IPS-18a (cell line): Measurements from ENCODE around the gene ARL8A.
"Not testable (repeated sequence)": the region's sequence is repeated elsewhere in the genome, so short reads cannot be mapped to it uniquely, and the experiment has no call there.

Experiments
- H3K27ac ChIP-seq: one replicate; pipeline ENCODE4 v1.5.1; 2013; ENCODE audit warnings: low read length
- H3K27me3 ChIP-seq: one replicate; pipeline ENCODE4 v1.6.1; 2013; ENCODE audit warnings: mild to moderate bottlenecking, low read length; ENCODE audit not compliant: control insufficient read depth, insufficient read depth
- H3K36me3 ChIP-seq: one replicate; pipeline ENCODE4 v1.6.1; 2013; ENCODE audit warnings: low read depth, low read length; ENCODE audit not compliant: control insufficient read depth
- H3K4me1 ChIP-seq: one replicate; pipeline ENCODE4 v1.6.1; 2013; ENCODE audit warnings: low read depth, low read length; ENCODE audit not compliant: control insufficient read depth
- H3K4me3 ChIP-seq: one replicate; pipeline ENCODE4 v1.5.1; 2013; ENCODE audit warnings: low read length
- H3K9ac ChIP-seq: one replicate; pipeline ENCODE4 v1.6.1; 2013; ENCODE audit warnings: mild to moderate bottlenecking, low read length, moderate library complexity
- H3K9me3 ChIP-seq: one replicate; pipeline ENCODE4 v1.6.1; 2013; ENCODE audit warnings: low read depth, low read length; ENCODE audit not compliant: control insufficient read depth

Gene ARL8A

GRCh38 chr1:202168861-202169260, 24.3 kb upstream of the ARL8A start:
- Histone ChIP-seq H3K9ac (no peak overlapping the region), H3K9me3 (no peaks in the 10 kb centered on the region), H3K4me3 (no peak overlapping the region), H3K27me3 (no peaks in the 10 kb centered on the region), H3K27ac (no peak overlapping the region), H3K36me3 (no peaks in the 10 kb centered on the region), H3K4me1 (peaks cover 3% of the 10 kb centered on the region)

GRCh38 chr1:202167708-202168415, 23.3 kb upstream of the ARL8A start:
- H3K27me3 ChIP-seq = no peaks in the 10 kb centered on the region
- H3K27ac ChIP-seq = no peak overlapping the region
- H3K4me3 ChIP-seq = no peak overlapping the region
- H3K9me3 ChIP-seq = no peaks in the 10 kb centered on the region
- H3K4me1 ChIP-seq = peaks cover 3% of the 10 kb centered on the region
- no peaks in the 10 kb centered on the region for H3K36me3 ChIP-seq
- H3K9ac ChIP-seq = no peak overlapping the region

DNA sequence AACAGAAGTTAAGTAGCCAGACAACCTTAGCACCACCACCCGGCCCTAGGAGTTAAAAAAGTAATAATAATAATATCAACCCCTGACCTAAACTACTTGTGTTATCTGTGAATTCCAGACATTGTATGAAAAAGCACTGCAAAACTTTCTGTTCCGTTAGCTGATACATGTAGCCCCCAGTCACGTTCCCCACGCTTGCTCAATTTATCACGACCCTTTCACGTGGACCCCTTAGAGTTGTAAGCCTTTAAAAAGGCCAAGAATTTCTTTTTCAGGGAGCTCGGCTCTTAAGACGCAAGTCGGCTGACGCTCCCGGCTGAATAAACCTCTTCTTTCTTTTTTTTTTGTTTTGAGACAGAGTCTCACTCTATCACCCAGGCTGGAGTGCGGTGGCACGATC, 22.5 kb upstream of the ARL8A start:
- not testable (repeated sequence) for H3K9me3 ChIP-seq, H3K4me1 ChIP-seq, H3K27ac ChIP-seq, H3K27me3 ChIP-seq, H3K4me3 ChIP-seq, H3K9ac ChIP-seq, H3K36me3 ChIP-seq

DNA sequence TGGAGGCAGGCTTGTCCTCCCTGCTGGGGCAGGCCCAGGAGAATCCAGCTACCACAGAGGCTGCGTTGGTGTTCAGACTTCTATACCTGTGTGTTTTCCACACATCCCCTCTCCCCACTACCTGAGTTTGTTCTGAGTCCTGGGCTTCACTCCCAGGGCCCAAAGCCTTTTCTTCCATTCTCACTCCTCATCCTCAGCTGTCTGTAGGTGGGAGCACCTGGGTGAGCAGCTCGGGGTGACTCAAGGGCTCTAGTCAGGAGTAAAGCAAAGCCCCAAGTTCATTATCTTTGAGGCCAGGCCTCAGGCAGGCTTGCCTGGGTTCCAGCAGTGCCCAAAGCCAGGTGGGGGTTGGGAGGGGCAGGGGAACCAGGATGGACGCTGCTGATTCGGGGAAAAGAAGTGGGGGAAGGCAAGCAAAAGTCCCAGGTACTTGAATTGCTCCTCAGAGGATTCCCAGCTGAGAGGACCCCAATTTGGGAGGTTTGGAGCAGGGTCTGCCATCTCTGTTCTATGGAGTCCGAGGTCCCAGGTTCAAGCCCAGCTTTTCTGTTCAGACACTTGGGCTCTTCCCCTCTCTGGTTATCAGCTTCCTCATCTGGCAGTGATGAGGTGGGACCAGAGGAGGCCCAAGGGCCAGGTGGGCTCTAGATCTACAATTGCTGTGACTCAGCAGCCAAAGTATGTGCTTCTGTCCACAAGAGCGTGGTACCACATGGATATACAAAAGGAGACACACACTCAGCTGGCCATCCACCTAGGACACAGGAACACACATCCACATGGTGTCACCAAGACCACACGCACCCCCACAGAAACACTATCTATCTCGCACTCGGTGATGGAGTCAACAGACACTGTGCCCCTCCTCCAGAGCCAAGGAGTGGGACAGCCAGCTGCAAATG, 21.7 kb upstream of the ARL8A start:
- H3K9me3 ChIP-seq = no peaks in the 10 kb centered on the region
- no peak overlapping the region for H3K9ac ChIP-seq
- H3K27ac ChIP-seq = no peak overlapping the region
- H3K36me3 ChIP-seq = no peaks in the 10 kb centered on the region
- no peak overlapping the region for H3K4me3 ChIP-seq
- H3K27me3 ChIP-seq = no peaks in the 10 kb centered on the region
- peaks cover 3% of the 10 kb centered on the region for H3K4me1 ChIP-seq

- Histone ChIP-seq H3K4me1 (peaks cover 3% of the 10 kb centered on the region), H3K9ac (no peak overlapping the region), H3K4me3 (no peak overlapping the region)
Measured at GRCh38 chr1:202165267-202165941, 20.9 kb upstream of the ARL8A start.

DNA sequence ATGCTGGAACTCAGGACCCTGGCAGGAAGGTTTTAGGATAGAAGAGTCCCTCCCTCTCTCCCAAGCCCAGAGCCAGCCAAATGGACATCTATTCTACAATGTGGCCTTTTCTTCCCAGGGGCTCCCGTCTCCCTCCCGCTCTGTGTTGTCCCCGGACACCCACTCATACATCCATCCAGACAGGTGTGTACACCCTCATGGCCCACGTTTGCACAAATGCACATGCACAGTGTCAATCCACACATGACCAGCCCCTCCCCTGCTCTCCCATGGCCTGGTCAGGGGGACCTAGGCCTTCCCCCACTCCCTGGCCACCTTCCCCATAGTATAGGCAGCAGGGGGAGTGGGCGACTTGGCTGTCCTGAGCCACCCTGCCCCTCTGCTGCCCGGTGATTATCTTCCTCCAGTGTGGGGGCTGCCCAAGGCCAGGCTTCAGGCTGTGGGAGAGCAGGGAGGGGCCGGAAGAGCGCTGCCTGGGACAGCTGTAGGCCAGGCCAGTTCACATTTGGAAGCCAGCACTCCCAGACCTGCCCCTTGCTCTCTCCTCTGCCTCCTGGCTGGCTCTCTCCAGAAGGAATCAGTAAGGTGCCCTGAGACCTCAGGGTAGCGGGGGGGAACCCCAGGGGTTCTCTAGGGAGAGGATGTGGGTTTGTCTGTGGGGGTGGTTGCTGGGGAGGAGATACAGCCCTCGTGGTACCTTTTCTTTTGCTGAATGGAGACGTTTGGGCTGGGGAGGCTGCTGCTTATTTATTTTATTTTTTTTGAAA, 19.9 kb upstream of the ARL8A start:
- H3K4me3 ChIP-seq = no peak overlapping the region
- no peak overlapping the region for H3K9ac ChIP-seq
- no peaks in the 10 kb centered on the region for H3K9me3 ChIP-seq
- H3K4me1 ChIP-seq = peaks cover 12% of the 10 kb centered on the region
- no peaks in the 10 kb centered on the region for H3K36me3 ChIP-seq
- H3K27me3 ChIP-seq = no peaks in the 10 kb centered on the region
- no peak overlapping the region for H3K27ac ChIP-seq

More at GRCh38 chr1:202165267-202165941, 20.9 kb upstream of the ARL8A start:
- no peaks in the 10 kb centered on the region for H3K9me3 ChIP-seq
- H3K27ac ChIP-seq = no peak overlapping the region
- H3K36me3 ChIP-seq = no peaks in the 10 kb centered on the region
- H3K27me3 ChIP-seq = no peaks in the 10 kb centered on the region

DNA sequence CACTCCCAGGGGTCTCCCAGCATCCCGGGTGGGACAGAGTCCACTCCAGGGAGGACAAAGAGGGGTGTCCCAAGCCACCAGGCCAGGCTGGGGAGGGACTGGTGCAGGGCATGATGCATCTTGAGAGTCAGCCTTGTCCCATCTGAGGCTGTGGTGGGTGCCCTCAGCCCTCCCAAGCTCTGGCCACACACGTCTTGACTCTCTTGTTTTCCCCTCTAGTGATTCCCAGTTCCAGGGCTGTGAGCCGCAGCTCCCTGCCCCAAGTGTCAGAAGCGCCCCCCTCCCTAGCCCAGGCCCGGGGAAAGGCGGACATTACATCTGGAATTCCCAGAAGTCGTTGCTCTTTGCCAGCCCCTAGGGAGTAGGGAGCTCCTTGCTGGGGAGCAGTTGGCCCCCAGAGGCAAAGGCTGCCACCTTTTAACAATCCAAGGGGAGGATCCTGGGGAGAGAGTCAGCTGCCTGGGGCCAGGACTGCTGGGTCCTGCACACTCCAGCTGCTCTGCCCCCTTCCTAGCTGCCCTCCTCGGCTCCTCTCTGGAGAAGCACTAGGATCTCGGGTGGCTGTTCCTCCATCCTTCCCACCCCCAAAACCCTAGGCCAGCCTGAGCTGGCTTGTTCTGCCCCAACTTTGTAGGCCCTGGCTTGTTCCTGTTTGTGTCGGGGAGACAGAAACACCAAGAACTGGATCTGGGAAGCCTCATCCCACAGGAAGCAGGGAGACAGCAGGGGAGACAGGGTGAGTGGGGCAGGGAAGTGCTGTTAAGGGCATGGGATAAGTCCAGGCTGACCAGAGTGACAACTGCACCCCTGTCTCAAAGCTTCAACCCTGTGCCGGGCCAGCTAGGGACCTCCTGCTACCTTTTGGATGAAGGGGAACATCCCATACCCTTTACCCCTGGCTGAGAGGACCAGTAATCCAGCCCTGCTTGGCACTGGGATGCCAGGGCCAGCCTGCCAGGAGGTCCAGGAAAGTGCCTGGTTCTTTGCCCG, 19.0 kb upstream of the ARL8A start:
- H3K36me3 ChIP-seq = no peaks in the 10 kb centered on the region
- no peak overlapping the region for H3K9ac ChIP-seq
- no peaks in the 10 kb centered on the region for H3K27me3 ChIP-seq
- H3K4me3 ChIP-seq = no peak overlapping the region
- H3K4me1 ChIP-seq = peaks cover 18% of the 10 kb centered on the region
- no peak overlapping the region for H3K27ac ChIP-seq
- no peaks in the 10 kb centered on the region for H3K9me3 ChIP-seq

GRCh38 chr1:202162418-202163280, 18.1 kb upstream of the ARL8A start:
- no peaks in the 10 kb centered on the region for H3K36me3 ChIP-seq
- no peak overlapping the region for H3K9ac ChIP-seq
- H3K27me3 ChIP-seq = no peaks in the 10 kb centered on the region
- H3K9me3 ChIP-seq = no peaks in the 10 kb centered on the region
- H3K4me3 ChIP-seq = no peak overlapping the region
- peaks cover 18% of the 10 kb centered on the region for H3K4me1 ChIP-seq
- H3K27ac ChIP-seq = no peak overlapping the region

- H3K27ac ChIP-seq = no peak overlapping the region
- no peaks in the 10 kb centered on the region for H3K36me3 ChIP-seq
- no peaks in the 10 kb centered on the region for H3K9me3 ChIP-seq
- H3K9ac ChIP-seq = no peak overlapping the region
- no peaks in the 10 kb centered on the region for H3K27me3 ChIP-seq
- peaks cover 18% of the 10 kb centered on the region for H3K4me1 ChIP-seq
- H3K4me3 ChIP-seq = no peak overlapping the region
Measured at GRCh38 chr1:202162047-202162417, 17.5 kb upstream of the ARL8A start.
